Neural progenitor cell (in vitro differentiated cells): Measurements from ENCODE around the gene COQ2. TPM values are rescaled to one million over a fixed set of nuclear protein-coding genes. Genes with fewer than 3 reads are reported as not detected.

Experiments used
- DNase-seq: peaks from one replicate; pipeline ENCODE4 v3.0.0-alpha.2; 2016; ENCODE audit warnings: low spot score
- H2AFZ ChIP-seq: fragments of 200-600 bp; sonication (generic); replicated peaks from 2 replicates; pipeline ENCODE4 v1.6.1; 2016; ENCODE audit warnings: antibody characterized with exemption
- H3F3A ChIP-seq: fragments of 200-600 bp; sonication (generic); 2 replicates; pipeline ENCODE4 v1.6.1; 2016; ENCODE audit warnings: antibody characterized with exemption, low read depth
- H3K27ac ChIP-seq: fragments of 200-600 bp; sonication (generic); 2 replicates; pipeline ENCODE4 v1.5.1; 2016; ENCODE audit warnings: mild to moderate bottlenecking
- H3K27me3 ChIP-seq: fragments of 200-600 bp; sonication (generic); 2 replicates; pipeline ENCODE4 v1.6.1; 2016; ENCODE audit warnings: mild to moderate bottlenecking, moderate library complexity
- H3K36me3 ChIP-seq: fragments of 200-600 bp; sonication (generic); 2 replicates; pipeline ENCODE4 v1.5.1; 2016
- H3K4me1 ChIP-seq: fragments of 200-600 bp; sonication (generic); 2 replicates; pipeline ENCODE4 v1.6.1; 2016; ENCODE audit warnings: mixed run types
- H3K4me2 ChIP-seq: fragments of 200-600 bp; sonication (generic); 2 replicates; pipeline ENCODE4 v1.6.1; 2016
- H3K4me3 ChIP-seq: fragments of 200-600 bp; sonication (generic); 2 replicates; pipeline ENCODE4 v1.5.1; 2016
- H3K79me2 ChIP-seq: fragments of 200-600 bp; sonication (generic); 2 replicates; pipeline ENCODE4 v1.6.1; 2016; ENCODE audit warnings: low read depth
- H3K9ac ChIP-seq: fragments of 200-600 bp; sonication (generic); 2 replicates; pipeline ENCODE4 v1.6.1; 2016
- H3K9me3 ChIP-seq: fragments of 200-600 bp; sonication (generic); 2 replicates; pipeline ENCODE4 v1.5.1; 2016; ENCODE audit warnings: low read depth
- H4K20me1 ChIP-seq: fragments of 200-600 bp; sonication (generic); 2 replicates; pipeline ENCODE4 v1.6.1; 2016; ENCODE audit warnings: low read depth
- H3K27ac Mint-ChIP-seq: 3 replicates; pipeline ENCODE4 v1.8.0; 2021; ENCODE audit warnings: mixed read lengths
- H3K27me3 Mint-ChIP-seq: 2 replicates; pipeline ENCODE4 v1.8.0; 2022; ENCODE audit warnings: low read depth, mild to moderate bottlenecking, inconsistent platforms, moderate library complexity, mixed read lengths; ENCODE audit not compliant: insufficient read depth
- H3K36me3 Mint-ChIP-seq: 3 replicates; pipeline ENCODE4 v1.8.0; 2021; ENCODE audit warnings: mixed read lengths
- H3K4me1 Mint-ChIP-seq: 3 replicates; pipeline ENCODE4 v1.8.0; 2021; ENCODE audit warnings: mixed read lengths
- H3K4me3 Mint-ChIP-seq: 3 replicates; pipeline ENCODE4 v1.8.0; 2021; ENCODE audit warnings: mild to moderate bottlenecking, moderate library complexity, mixed read lengths
- H3K9me3 Mint-ChIP-seq: 3 replicates; pipeline ENCODE4 v1.8.0; 2020; ENCODE audit warnings: mixed read lengths
- CTCF ChIP-seq: fragments of 200-600 bp; sonication (generic); IDR thresholded peaks from 2 replicates; pipeline ENCODE4 v1.5.1; 2017; ENCODE audit warnings: antibody characterized with exemption, mild to moderate bottlenecking
- EZH2 ChIP-seq: fragments of 200-600 bp; sonication (generic); IDR thresholded peaks from 2 replicates; pipeline ENCODE4 v1.6.1; 2017; ENCODE audit warnings: antibody characterized with exemption, mild to moderate bottlenecking, moderate library complexity
- EZH2phosphoT487 ChIP-seq: fragments of 200-600 bp; sonication (generic); IDR thresholded peaks from 2 replicates; pipeline ENCODE4 v1.6.1; 2017; ENCODE audit warnings: antibody characterized with exemption
- total RNA-seq: library from RNA; depleted of rRNA; stranded (reverse); fragments of >200 nt; gene quantifications from 2 replicates; pipeline ENCODE4 v1.2.3, GENCODE V29; 2015; ENCODE audit warnings: low replicate concordance

The COQ2 gene
- total RNA-seq, 1 donor from 2014 or later, result 32.7 TPM

- H3K4me3 Mint-ChIP-seq, result no peak overlapping the region
Observed at GRCh38 chr4:83232082-83232481, 52.5 kb downstream of the COQ2 start.

GRCh38 chr4:83231620-83232076 is 53.0 kb downstream of the COQ2 start:
- no peak overlapping the region for H3K27ac Mint-ChIP-seq
- no peak for DNase-seq
- peaks cover 2% of the 10 kb centered on the region for H3K36me3 Mint-ChIP-seq
- H3K9me3 Mint-ChIP-seq, result no peaks in the 10 kb centered on the region
- H4K20me1 ChIP-seq, result no peaks in the 10 kb centered on the region
- no peaks in the 10 kb centered on the region for H3K27me3 Mint-ChIP-seq
- no peaks in the 10 kb centered on the region for H3K4me1 ChIP-seq
- no peaks in the 10 kb centered on the region for H3K9me3 ChIP-seq
- H3K79me2 ChIP-seq, result no peaks in the 10 kb centered on the region
- H3F3A ChIP-seq, result no peaks in the 10 kb centered on the region
- no peak overlapping the region for H3K4me3 Mint-ChIP-seq
- H3K27ac ChIP-seq, result no peak overlapping the region
- no peak overlapping the region for H2AFZ ChIP-seq
- no peak overlapping the region for H3K9ac ChIP-seq
- H3K27me3 ChIP-seq, result no peaks in the 10 kb centered on the region
- no peaks in the 10 kb centered on the region for H3K36me3 ChIP-seq
- no peak overlapping the region for H3K4me2 ChIP-seq
- no peak for TF ChIP-seq CTCF
- H3K4me3 ChIP-seq, result no peak overlapping the region
- peaks cover 4% of the 10 kb centered on the region for H3K4me1 Mint-ChIP-seq

More at GRCh38 chr4:83232082-83232481, 52.5 kb downstream of the COQ2 start:
- peaks cover 2% of the 10 kb centered on the region for H3K36me3 Mint-ChIP-seq
- Histone ChIP-seq H3K79me2 (no peaks in the 10 kb centered on the region), H3K27ac (no peak overlapping the region), H2AFZ (no peak overlapping the region), H3K9ac (no peak overlapping the region), H3K4me1 (no peaks in the 10 kb centered on the region), H4K20me1 (no peaks in the 10 kb centered on the region), H3K4me2 (no peak overlapping the region), H3K27me3 (no peaks in the 10 kb centered on the region), H3F3A (no peaks in the 10 kb centered on the region), H3K36me3 (no peaks in the 10 kb centered on the region), H3K9me3 (no peaks in the 10 kb centered on the region), H3K4me3 (no peak overlapping the region)
- H3K27me3 Mint-ChIP-seq, result no peaks in the 10 kb centered on the region
- H3K4me1 Mint-ChIP-seq, result peaks cover 4% of the 10 kb centered on the region
- no peak overlapping the region for H3K27ac Mint-ChIP-seq
- TF ChIP-seq EZH2phosphoT487 (no peak), EZH2 (no peak), CTCF (no peak)
- no peak for DNase-seq
- H3K9me3 Mint-ChIP-seq, result no peaks in the 10 kb centered on the region

- no peak overlapping the region for H3K27ac Mint-ChIP-seq
- H3K9me3 Mint-ChIP-seq, result no peaks in the 10 kb centered on the region
- peaks cover 2% of the 10 kb centered on the region for H3K36me3 Mint-ChIP-seq
- Histone ChIP-seq H3F3A (no peaks in the 10 kb centered on the region), H3K9me3 (no peaks in the 10 kb centered on the region), H3K9ac (no peak overlapping the region), H3K4me2 (no peak overlapping the region), H3K79me2 (no peaks in the 10 kb centered on the region), H3K27me3 (no peaks in the 10 kb centered on the region), H3K4me1 (no peaks in the 10 kb centered on the region), H3K4me3 (no peak overlapping the region), H4K20me1 (no peaks in the 10 kb centered on the region), H2AFZ (no peak overlapping the region), H3K36me3 (no peaks in the 10 kb centered on the region), H3K27ac (no peak overlapping the region)
- TF ChIP-seq EZH2phosphoT487, result no peak
- no peak for TF ChIP-seq CTCF
- no peak for TF ChIP-seq EZH2
- peaks cover 4% of the 10 kb centered on the region for H3K4me1 Mint-ChIP-seq
- no peaks in the 10 kb centered on the region for H3K27me3 Mint-ChIP-seq
- H3K4me3 Mint-ChIP-seq, result no peak overlapping the region
- no peak for DNase-seq
Observed at GRCh38 chr4:83230928-83231327, 53.7 kb downstream of the COQ2 start.
